Measurements from ENCODE around the gene TMC6. TPM values are rescaled to one million over a fixed set of nuclear protein-coding genes. Genes with fewer than 3 reads are reported as not detected.

The TMC6 gene
- total RNA-seq, 1 donor from 2014 or later = 292 TPM

DNA sequence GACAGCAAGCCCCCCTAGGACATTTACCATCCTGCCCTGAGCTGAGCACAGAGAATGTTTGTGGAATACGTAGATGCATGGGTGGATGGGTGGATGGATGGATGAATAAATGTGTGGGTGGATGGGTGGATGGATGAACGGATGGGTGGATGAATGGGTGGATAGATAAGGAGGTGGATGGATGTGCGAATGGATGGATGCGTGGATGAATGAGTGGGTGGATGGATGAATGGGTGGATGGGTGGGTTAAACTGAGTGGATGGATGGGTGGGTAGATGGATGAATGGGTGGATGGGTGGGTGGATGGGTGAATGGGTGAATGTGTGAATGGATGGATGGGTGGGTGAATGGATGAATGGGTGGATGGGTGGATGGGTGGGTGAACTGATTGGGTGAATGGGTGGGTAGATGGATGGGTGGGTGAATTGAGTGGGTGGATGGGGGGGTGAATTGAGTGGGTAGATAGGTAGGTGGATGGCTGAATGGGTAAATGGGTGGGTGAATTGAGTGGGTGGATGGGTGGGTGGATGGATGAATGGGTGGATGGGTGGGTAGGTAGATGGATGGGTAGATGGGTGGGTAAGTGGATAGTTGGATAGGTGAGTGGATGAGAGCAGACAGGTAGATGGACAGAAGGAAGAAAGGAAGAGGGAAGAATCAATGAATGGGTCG lies 5.2 kb downstream of the TMC6 start:
- H3K9me3 Mint-ChIP-seq (ENCODE audit: unreplicated experiment) = no peaks in the 10 kb centered on the region

DNA sequence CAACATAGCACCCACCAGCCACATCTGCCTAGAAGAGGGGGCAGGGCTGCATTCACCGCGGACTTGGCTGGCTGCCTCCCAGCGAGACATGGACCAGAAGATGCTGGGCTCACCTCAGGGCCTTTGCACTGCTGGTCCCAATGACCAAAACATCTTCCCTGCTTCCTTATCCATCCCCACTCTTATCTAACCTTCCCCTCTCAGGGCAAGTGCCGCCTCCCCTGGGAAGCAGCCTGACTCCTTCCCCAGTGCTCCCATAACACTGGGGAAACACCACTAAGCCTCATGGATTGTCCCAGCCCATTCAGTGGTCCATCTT lies 5.7 kb downstream of the TMC6 start:
- peaks cover 13% of the 10 kb centered on the region for H3K4me1 Mint-ChIP-seq (ENCODE audit: unreplicated experiment)
- peak overlapping the region; percentile 63 for H3K4me3 Mint-ChIP-seq (ENCODE audit: unreplicated experiment)

More for the DNA sequence above, 5.2 kb downstream of the TMC6 start:
- H3K36me3 Mint-ChIP-seq (ENCODE audit: low read depth, unreplicated experiment) = peaks cover 15% of the 10 kb centered on the region
- peaks cover 2% of the 10 kb centered on the region for H3K27me3 Mint-ChIP-seq (ENCODE audit: unreplicated experiment)
- peak overlapping the region; percentile 67 for H3K27ac Mint-ChIP-seq (ENCODE audit: unreplicated experiment)
- H3K4me1 Mint-ChIP-seq (ENCODE audit: unreplicated experiment) = peaks cover 13% of the 10 kb centered on the region
- TF ChIP-seq, protein P1, sequence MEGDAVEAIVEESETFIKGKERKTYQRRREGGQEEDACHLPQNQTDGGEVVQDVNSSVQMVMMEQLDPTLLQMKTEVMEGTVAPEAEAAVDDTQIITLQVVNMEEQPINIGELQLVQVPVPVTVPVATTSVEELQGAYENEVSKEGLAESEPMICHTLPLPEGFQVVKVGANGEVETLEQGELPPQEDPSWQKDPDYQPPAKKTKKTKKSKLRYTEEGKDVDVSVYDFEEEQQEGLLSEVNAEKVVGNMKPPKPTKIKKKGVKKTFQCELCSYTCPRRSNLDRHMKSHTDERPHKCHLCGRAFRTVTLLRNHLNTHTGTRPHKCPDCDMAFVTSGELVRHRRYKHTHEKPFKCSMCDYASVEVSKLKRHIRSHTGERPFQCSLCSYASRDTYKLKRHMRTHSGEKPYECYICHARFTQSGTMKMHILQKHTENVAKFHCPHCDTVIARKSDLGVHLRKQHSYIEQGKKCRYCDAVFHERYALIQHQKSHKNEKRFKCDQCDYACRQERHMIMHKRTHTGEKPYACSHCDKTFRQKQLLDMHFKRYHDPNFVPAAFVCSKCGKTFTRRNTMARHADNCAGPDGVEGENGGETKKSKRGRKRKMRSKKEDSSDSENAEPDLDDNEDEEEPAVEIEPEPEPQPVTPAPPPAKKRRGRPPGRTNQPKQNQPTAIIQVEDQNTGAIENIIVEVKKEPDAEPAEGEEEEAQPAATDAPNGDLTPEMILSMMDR (IDR thresholded peaks at IDR 0.05; ENCODE audit: unreplicated experiment) = no peak
- peak overlapping the region; percentile 86 for H3K4me3 Mint-ChIP-seq (ENCODE audit: unreplicated experiment)
- DNase-seq (ENCODE audit: low spot score) = no peak

DNA sequence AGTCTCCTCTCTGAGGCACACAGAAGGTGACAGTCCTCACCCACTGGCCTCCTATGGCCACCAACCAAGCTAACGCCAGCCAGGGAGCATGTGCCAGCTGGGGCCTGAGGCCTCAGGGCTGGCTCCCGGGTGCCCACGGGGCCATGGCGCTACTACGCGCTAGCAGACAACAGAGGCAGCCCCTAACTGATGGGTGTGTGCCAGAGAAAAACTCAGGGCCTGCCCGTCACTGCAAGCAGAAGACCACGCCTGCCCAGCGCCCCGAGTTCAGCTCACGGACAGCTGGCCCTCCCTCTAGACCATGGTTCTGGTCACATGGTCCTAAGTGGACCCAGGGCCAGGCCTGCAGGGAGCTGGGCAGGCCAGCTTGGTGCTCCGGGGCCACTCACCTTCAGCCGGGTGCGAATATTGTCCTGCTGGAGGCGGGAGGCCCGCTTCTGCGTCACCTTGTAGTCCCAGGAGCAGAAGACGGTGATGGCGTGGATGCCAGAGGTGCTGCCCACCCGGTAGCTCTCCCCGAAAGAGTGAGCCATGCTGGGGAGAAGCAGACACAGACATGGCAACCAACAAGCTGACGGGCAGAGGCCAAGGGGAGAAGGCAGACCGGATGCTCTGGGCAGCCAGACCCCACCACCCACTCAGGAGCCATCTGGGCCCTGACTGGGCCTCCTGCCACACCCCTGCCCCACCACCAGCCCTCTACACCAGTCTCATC lies 6.2 kb downstream of the TMC6 start:
- DNase-seq (ENCODE audit: low spot score) = no peak
- H3K9me3 Mint-ChIP-seq (ENCODE audit: unreplicated experiment) = no peaks in the 10 kb centered on the region
- peaks cover 2% of the 10 kb centered on the region for H3K27me3 Mint-ChIP-seq (ENCODE audit: unreplicated experiment)
- peaks cover 13% of the 10 kb centered on the region for H3K4me1 Mint-ChIP-seq (ENCODE audit: unreplicated experiment)
- TF ChIP-seq, protein P1 (IDR thresholded peaks at IDR 0.05; ENCODE audit: unreplicated experiment) = no peak
- H3K4me3 Mint-ChIP-seq (ENCODE audit: unreplicated experiment) = no peak overlapping the region
- peaks cover 18% of the 10 kb centered on the region for H3K36me3 Mint-ChIP-seq (ENCODE audit: low read depth, unreplicated experiment)
- no peak overlapping the region for H3K27ac Mint-ChIP-seq (ENCODE audit: unreplicated experiment)

More for the DNA sequence above, 5.7 kb downstream of the TMC6 start:
- Mint-ChIP-seq H3K36me3 (ENCODE audit: low read depth, unreplicated experiment) (peaks cover 18% of the 10 kb centered on the region), H3K27ac (ENCODE audit: unreplicated experiment) (no peak overlapping the region), H3K27me3 (ENCODE audit: unreplicated experiment) (peaks cover 2% of the 10 kb centered on the region), H3K9me3 (ENCODE audit: unreplicated experiment) (no peaks in the 10 kb centered on the region)
- DNase-seq (ENCODE audit: low spot score) = no peak
- TF ChIP-seq, protein P1 (IDR thresholded peaks at IDR 0.05; ENCODE audit: unreplicated experiment) = no peak

DNA sequence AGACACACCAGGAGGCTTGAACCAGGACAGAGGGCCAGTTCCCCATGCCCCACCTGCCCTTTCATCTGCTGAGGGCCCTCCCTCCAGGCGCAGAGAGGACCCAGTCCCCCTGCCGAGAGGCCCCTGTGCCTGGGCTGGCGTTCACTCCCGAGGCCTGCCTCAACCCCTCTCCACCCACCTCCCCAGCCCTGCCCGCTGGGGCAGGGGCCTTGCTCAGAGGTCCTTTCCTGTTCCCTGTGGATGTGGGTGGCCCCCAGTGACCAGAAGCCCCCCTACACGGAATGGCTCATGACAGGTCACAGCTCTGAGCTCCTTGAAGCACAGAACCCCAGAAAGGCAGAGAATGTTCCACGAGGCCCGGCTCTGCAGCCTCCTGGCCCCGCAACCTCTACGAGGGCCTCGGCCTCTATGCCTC lies 6.7 kb downstream of the TMC6 start:
- no peak overlapping the region for H3K4me3 Mint-ChIP-seq (ENCODE audit: unreplicated experiment)
- TF ChIP-seq, protein P1 (IDR thresholded peaks at IDR 0.05; ENCODE audit: unreplicated experiment) = no peak

More for the DNA sequence above, 6.7 kb downstream of the TMC6 start:
- peaks cover 18% of the 10 kb centered on the region for H3K36me3 Mint-ChIP-seq (ENCODE audit: low read depth, unreplicated experiment)
- H3K9me3 Mint-ChIP-seq (ENCODE audit: unreplicated experiment) = no peaks in the 10 kb centered on the region
- DNase-seq (ENCODE audit: low spot score) = no peak
- peaks cover 2% of the 10 kb centered on the region for H3K27me3 Mint-ChIP-seq (ENCODE audit: unreplicated experiment)
- H3K27ac Mint-ChIP-seq (ENCODE audit: unreplicated experiment) = no peak overlapping the region
- peaks cover 10% of the 10 kb centered on the region for H3K4me1 Mint-ChIP-seq (ENCODE audit: unreplicated experiment)

Measured in endothelial cell (in vitro differentiated cells).